GM12873 (cell line): ENCODE measurements around the gene PALLD.

Experiments used
- CTCF ChIP-seq: IDR thresholded peaks from 2 replicates; pipeline ENCODE4 v1.5.1; 2012; ENCODE audit warnings: low read depth, mild to moderate bottlenecking, moderate library complexity, low read length, control low read depth; ENCODE audit not compliant: insufficient read depth; ENCODE audit errors: missing control alignments

The PALLD gene

GRCh38 chr4:168842186-168842585 lies 345.3 kb downstream of the PALLD start:
- TF ChIP-seq CTCF: no peak

DNA sequence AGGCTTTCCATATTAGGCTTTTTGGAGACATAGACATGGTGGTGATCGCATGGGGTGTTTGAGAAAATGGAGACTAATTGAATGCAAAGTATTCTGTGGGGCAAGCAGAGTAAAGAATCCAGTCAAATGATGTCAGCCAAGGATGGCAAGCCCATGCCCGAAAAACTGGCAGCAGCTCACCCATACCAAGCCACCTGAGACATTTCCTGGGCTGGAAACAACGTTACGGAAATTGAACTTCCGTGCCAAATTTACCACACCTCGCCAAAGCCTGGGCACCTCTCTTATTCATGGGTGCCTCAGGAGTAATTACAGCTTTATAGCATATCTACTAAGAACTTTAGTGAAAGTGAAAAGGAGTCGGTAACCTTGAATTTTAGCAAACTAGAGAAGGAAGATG lies 346.8 kb downstream of the PALLD start:
- TF ChIP-seq CTCF: no peak

- TF ChIP-seq CTCF: no peak
Observed at GRCh38 chr4:168844353-168845049, 347.6 kb downstream of the PALLD start.

- no peak for TF ChIP-seq CTCF
Observed at GRCh38 chr4:168845897-168846296, 349.0 kb downstream of the PALLD start.

- TF ChIP-seq CTCF: no peak
Observed at GRCh38 chr4:168846414-168846813, 349.6 kb downstream of the PALLD start.

GRCh38 chr4:168847771-168848502 lies 351.1 kb downstream of the PALLD start:
- TF ChIP-seq CTCF: no peak

- TF ChIP-seq CTCF: no peak
Observed at GRCh38 chr4:168849030-168849675, 352.3 kb downstream of the PALLD start.
